DMS 273 treated with DMSO at 0.1 percent for 48 hours (cell line): ENCODE results near the gene PROCA1.

ENCODE experiments used
- DNase-seq: peaks from one replicate; lab custom pipeline; 2025; lab: John Stamatoyannopoulos, UW

Gene PROCA1

DNA sequence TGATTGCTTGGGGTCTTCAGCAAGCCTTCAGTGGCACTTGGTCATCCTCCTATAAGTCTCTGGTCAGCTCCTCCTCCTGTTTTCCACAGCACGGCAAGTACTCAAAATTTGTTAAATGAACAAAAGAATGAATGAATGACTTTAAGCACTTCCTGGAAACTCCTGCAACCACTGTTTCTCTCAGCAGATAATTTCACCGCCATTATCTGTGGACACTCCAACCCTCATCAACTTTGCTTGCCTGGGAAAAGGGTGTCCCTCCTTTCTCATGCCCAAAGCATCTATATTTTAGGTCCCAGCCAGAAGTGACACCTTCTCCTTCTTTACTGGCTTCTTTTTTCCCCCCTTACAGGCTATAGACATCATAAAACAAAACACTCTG, 4.4 kb downstream of the PROCA1 start:
- no peak for DNase-seq

DNA sequence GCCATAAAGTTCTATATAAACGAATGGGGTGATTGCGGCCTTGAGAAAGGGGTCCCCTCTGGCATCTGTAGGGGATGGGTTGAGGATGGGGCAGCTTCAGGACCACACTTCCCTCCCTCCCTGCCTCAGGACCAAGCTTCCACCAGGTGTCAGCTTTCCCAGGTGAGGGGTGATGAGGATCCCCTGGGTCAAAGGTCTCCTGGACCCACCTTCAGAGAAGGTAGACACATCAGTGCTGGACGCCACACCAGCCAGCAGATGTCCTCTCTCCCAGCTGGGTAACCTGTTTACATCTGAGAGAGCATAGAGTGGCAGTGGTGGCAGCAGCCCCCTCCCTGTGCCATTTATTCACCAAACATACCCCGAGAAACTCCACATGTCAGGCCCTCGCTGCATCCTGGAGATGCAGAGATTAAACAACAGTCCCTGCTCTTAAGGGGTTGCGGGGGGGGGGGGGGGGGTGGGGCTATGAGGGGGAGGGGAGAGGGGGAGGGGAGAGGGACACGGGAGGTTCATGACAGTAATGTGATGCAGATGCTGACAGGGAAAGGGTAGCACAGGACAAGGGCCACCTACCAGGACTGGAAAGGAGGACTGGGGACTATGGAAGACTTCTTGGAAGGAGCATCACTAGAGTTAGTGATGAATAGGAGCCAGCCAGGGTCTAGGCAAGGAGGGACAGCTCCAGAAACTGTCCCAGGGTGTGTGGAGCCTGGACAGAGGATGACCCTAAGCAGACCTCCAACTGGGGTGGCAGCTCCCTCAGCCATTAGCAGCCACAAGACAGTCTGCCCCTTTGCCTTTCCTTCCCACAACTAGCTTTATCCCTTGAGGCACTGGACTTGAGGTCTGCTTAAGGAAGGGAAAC, 5.0 kb downstream of the PROCA1 start:
- no peak for DNase-seq

GRCh38 chr17:28705728-28706334, 5.9 kb downstream of the PROCA1 start:
- DNase-seq = no peak

GRCh38 chr17:28705074-28705659, 6.5 kb downstream of the PROCA1 start:
- DNase-seq = no peak

DNA sequence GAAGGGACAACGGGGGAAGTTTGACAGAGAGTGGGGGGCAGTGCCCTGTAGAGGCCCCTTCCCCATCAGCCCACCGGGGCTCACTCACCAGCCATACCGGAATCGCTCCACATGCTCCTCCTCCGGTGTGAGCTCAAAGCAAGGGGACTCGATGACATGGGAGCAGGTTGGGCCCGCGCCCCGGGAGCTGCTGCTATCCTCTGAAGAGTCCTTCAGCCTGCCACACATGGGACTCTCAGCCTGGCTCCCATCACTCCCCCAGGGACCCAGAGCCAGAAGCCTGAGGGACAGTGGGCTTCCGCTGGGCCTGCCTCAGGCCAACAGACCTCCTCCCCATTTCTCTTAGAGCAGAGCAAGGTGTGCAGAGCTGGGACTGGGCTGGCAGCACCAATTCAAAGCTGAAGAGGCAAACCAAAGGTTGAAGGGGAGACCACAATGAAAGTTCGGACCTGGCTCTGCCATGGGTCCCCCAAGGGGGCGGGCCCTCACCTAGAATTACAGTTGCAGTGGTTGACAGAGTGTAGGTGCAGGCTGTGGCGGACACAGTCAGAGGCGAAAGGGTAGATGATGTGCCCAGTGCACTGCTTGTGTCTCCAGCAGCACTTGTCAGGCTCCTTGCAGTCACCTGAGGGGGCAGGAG, 7.3 kb downstream of the PROCA1 start:
- no peak for DNase-seq

- no peak for DNase-seq
These were observed 8.0 kb downstream of the PROCA1 start for GRCh38 chr17:28703552-28704218.

DNA sequence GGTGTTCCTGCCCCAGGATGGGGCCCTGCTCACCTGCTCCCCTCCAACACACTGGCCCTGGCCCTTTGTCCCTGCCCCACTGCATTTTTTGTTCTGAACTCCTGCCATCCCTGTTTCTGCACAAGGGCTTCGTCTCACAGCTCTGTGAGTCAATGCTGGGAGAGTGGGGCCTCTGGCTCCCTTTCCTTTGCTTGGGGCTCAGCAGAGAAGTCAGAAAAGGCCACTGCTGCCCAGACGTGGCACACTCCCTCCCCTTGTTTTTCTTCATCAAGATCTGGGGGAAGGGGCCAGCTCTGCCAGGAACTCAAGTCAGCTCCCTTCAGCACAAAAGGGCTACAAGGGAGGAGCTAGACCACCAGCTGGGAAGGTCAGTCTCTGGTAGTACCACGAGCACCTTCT, 8.9 kb downstream of the PROCA1 start:
- no peak for DNase-seq

DNA sequence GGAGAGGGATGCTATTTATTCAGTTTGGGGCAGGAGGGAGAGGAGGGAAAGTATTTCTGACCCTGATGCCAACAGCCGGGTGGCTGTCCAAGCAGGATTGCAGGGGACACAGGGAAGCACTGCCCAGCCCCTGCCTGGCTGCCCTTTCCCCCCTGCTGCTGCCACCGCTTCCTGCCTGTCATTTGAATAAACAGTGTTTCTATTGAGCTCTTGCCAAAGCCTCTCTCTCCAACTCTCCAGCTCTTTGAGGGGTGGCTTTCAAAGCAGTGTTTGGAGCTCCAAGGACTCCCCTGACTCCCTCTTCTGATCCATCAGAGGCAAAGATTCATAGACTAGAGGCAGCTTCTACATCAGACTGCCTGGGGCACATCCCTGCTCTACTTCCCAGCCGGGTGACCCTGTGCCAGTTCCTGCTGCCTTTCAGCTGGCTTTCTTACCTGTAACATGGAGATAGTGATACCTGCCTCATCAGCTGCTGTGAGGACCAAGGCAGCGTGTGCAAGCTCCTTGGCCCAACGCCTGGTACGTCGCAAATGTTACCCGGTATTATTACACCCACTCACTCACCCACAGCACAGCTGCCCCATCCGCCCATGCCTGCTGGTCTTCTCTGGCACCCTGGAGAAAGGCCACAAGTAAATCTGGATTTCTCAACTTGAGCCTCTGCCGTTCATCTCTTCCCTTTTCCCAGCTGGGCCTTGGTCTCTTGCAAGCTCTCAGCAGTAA, 9.5 kb downstream of the PROCA1 start:
- DNase-seq = no peak

GRCh38 chr17:28700830-28701492, 10.7 kb downstream of the PROCA1 start:
- no peak for DNase-seq

DNA sequence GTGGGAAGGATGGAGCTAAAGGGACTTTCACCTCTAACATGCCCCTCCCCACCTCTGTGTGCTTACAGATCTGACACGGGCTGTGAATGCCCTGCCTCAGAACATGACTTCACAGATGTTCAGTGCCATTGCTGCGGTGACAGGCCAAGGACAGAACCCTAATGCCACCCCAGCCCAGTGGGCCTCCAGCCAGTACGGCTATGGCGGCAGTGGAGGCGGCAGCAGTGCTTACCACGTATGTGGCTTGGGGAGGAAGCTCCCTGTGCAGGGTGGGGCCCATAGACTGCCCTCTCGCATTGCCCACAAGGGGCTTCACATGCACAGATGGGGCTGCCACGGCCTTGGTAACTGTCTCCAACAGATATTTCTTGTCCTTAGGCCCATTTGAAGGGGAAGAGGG, 11.4 kb downstream of the PROCA1 start:
- no peak for DNase-seq

- no peak for DNase-seq
These were observed 13.3 kb downstream of the PROCA1 start for GRCh38 chr17:28698253-28698941.

DNA sequence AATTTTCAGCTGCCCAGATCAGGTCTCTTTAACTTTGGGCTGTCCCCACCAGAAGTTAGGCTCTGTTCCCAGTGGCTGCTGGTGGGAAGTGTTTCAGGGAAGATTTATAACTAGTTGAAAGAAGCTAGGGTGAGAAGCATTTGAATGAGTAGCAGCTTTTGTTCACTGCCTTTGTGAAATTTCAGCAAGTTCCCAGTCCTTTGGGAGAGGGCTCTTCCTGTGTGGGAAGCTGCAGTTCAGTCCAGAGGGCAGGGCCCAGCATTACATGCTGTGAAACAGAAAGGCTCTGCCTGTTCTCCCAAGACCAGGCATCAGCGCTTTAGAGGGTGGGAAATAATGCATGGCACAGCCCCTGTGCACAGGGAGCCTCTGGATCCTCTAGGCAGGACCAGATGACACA, 17.8 kb downstream of the PROCA1 start:
- no peak for DNase-seq

DNA sequence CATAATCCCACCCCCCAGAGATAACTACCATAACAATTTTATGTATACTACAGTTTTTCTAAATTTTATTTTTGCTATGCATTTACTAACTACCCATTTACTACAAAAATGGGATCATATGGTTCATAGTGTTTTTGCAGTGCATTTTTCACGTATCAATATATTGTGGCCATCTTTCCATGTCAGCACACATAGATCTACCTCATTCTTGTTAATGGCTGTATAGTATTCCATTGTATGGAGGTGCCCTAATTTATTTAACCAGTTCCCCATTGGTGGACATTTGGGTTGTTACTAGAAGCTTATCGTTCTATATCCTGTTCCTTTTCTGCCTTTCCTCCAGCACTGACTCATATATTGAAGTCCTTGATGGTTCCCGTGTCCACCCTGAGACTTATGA, 22.7 kb downstream of the PROCA1 start:
- DNase-seq = no peak

DNA sequence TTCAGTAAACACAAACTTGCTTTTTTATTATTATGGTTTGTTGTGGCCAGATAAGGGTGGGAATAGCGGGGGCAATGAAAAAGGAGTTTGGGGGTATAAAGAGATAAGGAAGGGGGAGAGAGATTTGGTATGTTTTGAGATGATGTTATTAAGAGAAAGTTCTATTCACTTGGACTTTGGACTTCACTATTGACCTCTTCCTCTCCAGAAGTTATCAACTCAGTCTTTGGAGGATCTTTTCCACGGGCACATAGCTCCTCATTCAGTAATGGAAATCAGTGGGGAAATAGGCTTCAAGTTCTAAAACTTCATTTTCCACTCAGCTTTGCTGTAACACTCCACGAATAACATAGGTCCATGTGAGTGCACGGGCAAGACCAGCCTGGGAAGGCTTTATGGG, 23.2 kb downstream of the PROCA1 start:
- DNase-seq = no peak

- DNase-seq = no peak
These were observed 25.4 kb downstream of the PROCA1 start for GRCh38 chr17:28686296-28686695.

- DNase-seq = no peak
These were observed 26.3 kb downstream of the PROCA1 start for GRCh38 chr17:28685366-28685765.

DNA sequence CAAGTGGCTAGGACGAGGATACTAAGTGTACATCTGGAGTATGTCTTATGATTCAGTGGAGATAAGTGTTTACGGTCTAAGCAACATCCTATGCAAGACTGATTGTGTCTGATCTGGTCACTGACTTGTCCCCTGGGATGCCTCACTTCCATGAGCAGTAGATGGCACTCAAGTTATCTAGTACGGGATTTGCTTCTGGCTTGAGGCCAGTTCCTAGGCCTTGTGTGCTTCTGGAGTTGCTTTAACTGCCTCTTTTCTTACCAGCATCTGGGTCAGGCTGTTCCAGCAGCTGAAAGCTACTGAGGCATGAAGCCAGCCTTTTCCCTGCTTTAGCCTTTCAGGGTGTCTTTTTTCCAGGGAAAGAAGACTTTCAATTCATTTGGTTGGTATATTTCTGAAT, 26.7 kb downstream of the PROCA1 start:
- DNase-seq = peak; percentile 69

- DNase-seq = no peak
These were observed 29.0 kb downstream of the PROCA1 start for GRCh38 chr17:28682655-28683054.

GRCh38 chr17:28675980-28676379, 35.7 kb downstream of the PROCA1 start:
- no peak for DNase-seq

DNA sequence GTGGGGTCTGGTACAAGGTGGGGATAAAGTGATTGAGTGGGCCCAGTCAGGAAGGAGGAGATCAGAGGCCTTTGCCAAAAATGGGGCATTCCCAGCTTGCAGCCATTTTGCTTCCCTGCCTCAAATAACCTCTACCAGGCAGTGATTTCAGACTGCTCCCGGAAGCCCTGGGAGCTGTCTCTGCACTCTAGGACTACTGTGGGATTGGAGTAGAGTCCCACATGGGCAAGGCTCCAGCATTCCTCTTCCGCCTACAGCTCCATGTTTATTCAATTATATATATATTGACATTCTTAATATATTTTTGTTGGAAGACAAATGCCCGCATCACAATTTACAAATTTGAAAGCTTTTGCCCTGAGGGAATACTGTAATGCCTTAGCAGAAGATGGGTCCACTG, 36.2 kb downstream of the PROCA1 start:
- no peak for DNase-seq
